Fibroblast of villous mesenchyme (primary cell): Measurements from ENCODE around the gene ROPN1L. TPM values are rescaled to one million over a fixed set of nuclear protein-coding genes. Genes with fewer than 3 reads are reported as not detected.

Source experiments
- DNase-seq: peaks from one replicate; pipeline ENCODE4 v3.0.0-alpha.2; 2010; ENCODE audit warnings: low read depth
- H3K4me3 ChIP-seq: 2 replicates; pipeline ENCODE4 v1.5.1; 2011; ENCODE audit warnings: low read depth, mild to moderate bottlenecking, low read length
- CTCF ChIP-seq: IDR thresholded peaks from 2 replicates; pipeline ENCODE4 v1.5.1; 2012; ENCODE audit warnings: low read depth, mild to moderate bottlenecking, low read length; ENCODE audit not compliant: insufficient read depth
- total RNA-seq: library from RNA; depleted of rRNA; stranded (reverse); fragments of >200 nt; gene quantifications from 2 replicates; pipeline ENCODE4 v1.2.3, GENCODE V29; 2012

ROPN1L gene
- total RNA-seq, 1 donor: 0.43 TPM

GRCh38 chr5:10427201-10427600, 14.5 kb upstream of the ROPN1L start:
- no peak for TF ChIP-seq CTCF
- no peak overlapping the region for H3K4me3 ChIP-seq
- DNase-seq: no peak

- H3K4me3 ChIP-seq: no peak overlapping the region
Measured at GRCh38 chr5:10427978-10428377, 13.7 kb upstream of the ROPN1L start.

GRCh38 chr5:10431415-10431814, 10.3 kb upstream of the ROPN1L start:
- no peak for TF ChIP-seq CTCF
- no peak overlapping the region for H3K4me3 ChIP-seq
- DNase-seq: no peak

More at GRCh38 chr5:10427978-10428377, 13.7 kb upstream of the ROPN1L start:
- TF ChIP-seq CTCF: no peak
- no peak for DNase-seq

GRCh38 chr5:10432059-10433008, 9.3 kb upstream of the ROPN1L start:
- DNase-seq: no peak
- no peak for TF ChIP-seq CTCF
- H3K4me3 ChIP-seq: no peak overlapping the region

- peak; percentile 25 for DNase-seq
- H3K4me3 ChIP-seq: no peak overlapping the region
- no peak for TF ChIP-seq CTCF
Measured at GRCh38 chr5:10434392-10434791, 7.3 kb upstream of the ROPN1L start.

GRCh38 chr5:10438301-10438700, 3.4 kb upstream of the ROPN1L start:
- no peak for DNase-seq
- no peak overlapping the region for H3K4me3 ChIP-seq
- no peak for TF ChIP-seq CTCF
